Uterus (tissue), 2 donors: ENCODE data around the gene CA12.

ENCODE experiments used
- POLR2A ChIP-seq, 2 donors: fragments of 450-650 bp; IDR thresholded peaks; one replicate each; pipeline ENCODE4 v1.6.1; 2016; ENCODE audit warnings: antibody characterized with exemption in 2 of 2, mild to moderate bottlenecking in 1 of 2, moderate library complexity in 1 of 2
- TF ChIP-seq, protein P1 (sequence below), 4 experiments: fragments of 200-600 bp in 2 of 4; fragments of 450-650 bp in 2 of 4; sonication (generic) in 2 of 4; IDR thresholded peaks; one replicate each; pipeline ENCODE4 v1.5.1; 2016 to 2019; ENCODE audit warnings: antibody characterized with exemption in 4 of 4, mild to moderate bottlenecking in 2 of 4, moderate library complexity in 1 of 4

DNA sequence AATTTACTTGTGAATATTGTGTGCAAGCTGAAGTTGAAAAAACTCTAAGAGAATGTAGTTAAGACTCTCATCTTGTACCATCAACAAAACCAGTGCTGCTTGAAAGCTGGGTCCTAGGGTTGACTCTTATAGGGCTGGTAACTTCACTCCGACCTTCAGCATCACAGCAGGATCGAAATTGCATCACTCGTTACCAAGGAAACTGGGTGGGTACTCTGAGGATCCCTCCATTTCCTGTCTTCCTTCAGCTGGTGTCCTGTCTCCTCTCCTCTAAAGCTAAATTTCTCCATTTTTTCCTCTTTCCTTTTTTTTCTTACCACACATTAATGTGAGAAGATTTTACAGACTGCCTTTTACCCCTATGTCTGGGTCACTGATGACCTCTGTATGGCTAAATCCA is 107.2 kb downstream of the CA12 start:
- TF ChIP-seq, protein P1, sequence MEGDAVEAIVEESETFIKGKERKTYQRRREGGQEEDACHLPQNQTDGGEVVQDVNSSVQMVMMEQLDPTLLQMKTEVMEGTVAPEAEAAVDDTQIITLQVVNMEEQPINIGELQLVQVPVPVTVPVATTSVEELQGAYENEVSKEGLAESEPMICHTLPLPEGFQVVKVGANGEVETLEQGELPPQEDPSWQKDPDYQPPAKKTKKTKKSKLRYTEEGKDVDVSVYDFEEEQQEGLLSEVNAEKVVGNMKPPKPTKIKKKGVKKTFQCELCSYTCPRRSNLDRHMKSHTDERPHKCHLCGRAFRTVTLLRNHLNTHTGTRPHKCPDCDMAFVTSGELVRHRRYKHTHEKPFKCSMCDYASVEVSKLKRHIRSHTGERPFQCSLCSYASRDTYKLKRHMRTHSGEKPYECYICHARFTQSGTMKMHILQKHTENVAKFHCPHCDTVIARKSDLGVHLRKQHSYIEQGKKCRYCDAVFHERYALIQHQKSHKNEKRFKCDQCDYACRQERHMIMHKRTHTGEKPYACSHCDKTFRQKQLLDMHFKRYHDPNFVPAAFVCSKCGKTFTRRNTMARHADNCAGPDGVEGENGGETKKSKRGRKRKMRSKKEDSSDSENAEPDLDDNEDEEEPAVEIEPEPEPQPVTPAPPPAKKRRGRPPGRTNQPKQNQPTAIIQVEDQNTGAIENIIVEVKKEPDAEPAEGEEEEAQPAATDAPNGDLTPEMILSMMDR (IDR thresholded peaks at IDR 0.05): no peak
- no peak for TF ChIP-seq POLR2A (IDR thresholded peaks at IDR 0.05)
